Measurements from ENCODE around the gene CATSPER1.

The CATSPER1 gene

DNA sequence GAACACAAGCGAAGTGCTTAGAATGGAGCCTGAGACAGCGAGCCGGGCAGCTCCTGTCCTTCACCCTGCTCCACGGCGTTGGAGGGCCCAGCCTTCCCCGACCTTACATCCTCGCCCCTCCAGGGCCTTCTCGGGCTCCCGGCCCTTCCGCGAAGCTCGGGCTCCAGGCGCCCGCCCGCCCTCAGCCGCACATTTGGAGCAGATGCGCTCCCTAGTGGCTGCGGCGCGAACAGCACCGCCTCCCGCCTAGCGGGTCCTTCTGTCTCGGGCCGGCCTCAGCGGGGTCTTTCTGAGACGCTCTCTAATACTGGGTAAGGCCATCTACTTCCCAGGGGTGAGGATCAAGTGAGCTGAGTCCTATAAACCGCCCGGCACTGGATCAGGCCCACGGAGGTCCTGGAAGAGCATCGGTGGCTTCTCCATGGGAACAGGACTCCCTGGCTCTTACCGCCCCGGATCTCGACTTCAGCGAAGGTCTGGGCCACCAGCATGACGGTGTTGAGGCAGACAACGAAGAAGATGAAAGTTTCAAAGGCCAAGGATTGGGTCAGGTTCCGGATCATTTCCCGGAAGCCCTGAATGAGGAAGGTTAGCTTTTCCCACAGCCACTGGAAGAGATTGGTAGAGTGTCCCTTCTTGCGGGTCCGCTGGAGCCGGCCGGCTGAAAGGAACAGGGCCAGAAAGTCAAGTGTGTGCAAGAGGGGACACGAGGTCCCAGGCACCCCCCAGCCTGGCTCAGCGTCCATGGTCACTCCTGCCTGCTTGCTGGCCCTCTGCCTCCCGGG, 3.7 kb downstream of the CATSPER1 start:
- Mint-ChIP-seq H3K4me1 (ENCODE audit: low read depth) (peaks cover 31% of the 10 kb centered on the region), H3K9me3 (no peaks in the 10 kb centered on the region), H3K36me3 (ENCODE audit: low read depth) (peaks cover 3% of the 10 kb centered on the region), H3K27ac (peak overlapping the region; percentile 72), H3K27me3 (peaks cover 17% of the 10 kb centered on the region), H3K4me3 (peak overlapping the region; percentile 24)
- intact Hi-C loops (cut with micrococcal nuclease) = no loop called here

DNA sequence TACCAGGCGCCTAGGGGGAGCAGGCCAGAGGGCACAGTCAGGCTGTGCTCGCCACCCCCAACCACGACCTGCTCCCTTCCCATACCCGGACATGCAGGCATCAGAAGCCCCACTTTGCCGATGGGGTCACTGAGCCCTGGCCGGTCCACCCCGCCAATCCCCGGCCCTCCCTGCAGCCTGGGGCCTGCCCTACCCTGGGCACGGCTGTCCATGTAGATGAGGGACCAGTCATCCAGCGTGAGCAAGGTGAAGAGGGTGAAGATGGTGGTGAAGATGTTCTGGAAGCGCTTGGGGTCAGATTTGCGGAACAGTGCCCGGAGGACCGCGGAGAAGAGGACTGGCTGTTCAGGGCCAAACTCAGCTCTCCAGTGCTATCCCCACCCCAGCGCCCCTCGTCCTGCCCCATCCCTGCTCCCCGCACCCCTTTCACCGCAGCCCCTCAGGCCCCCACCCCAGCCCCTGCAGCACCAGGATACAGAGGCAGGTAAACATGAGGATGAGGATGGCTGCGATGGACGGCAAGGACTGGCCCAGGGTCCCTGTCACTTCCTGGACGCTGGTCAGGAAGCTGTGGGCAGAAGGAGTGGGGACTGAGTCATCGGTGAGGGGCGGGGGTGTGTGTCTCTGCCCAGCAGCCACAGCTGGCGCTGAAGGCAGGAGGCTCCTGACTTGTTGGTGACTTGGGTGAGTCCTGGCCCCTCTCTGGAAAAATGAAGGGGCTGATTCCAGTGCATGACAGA, 5.5 kb downstream of the CATSPER1 start:
- Mint-ChIP-seq H3K27ac (peak overlapping the region; percentile 72), H3K9me3 (no peaks in the 10 kb centered on the region), H3K4me1 (ENCODE audit: low read depth) (peaks cover 33% of the 10 kb centered on the region), H3K36me3 (ENCODE audit: low read depth) (peaks cover 17% of the 10 kb centered on the region), H3K4me3 (peak overlapping the region; percentile 67), H3K27me3 (peaks cover 15% of the 10 kb centered on the region)
- intact Hi-C loops (cut with micrococcal nuclease) = no loop called here

DNA sequence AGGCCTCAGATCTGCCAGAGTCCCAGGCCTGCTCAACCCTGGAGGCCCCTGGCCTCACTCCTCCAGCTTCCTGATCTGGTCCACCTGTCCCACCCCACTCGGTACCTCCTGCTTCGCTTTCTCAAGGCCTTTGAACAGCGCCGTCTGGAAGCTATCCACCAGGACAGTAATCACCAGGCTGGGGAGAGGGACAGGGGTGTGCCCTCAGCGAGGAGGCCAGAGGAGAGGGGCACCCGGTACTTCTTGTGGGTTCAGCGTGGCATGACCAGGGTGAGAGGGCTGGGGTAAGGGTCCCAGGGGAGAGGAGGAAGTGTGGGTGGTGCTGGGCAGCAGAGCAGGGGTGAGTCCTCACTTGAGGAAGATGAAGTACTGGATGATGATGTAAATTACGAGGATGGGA, 6.1 kb downstream of the CATSPER1 start:
- H3K36me3 Mint-ChIP-seq (ENCODE audit: low read depth) = peaks cover 17% of the 10 kb centered on the region
- H3K9me3 Mint-ChIP-seq = no peaks in the 10 kb centered on the region
- peak overlapping the region; percentile 67 for H3K4me3 Mint-ChIP-seq
- peaks cover 37% of the 10 kb centered on the region for H3K4me1 Mint-ChIP-seq (ENCODE audit: low read depth)
- peaks cover 15% of the 10 kb centered on the region for H3K27me3 Mint-ChIP-seq
- H3K27ac Mint-ChIP-seq = peak overlapping the region; percentile 72
- intact Hi-C loops (cut with micrococcal nuclease) = no loop called here

DNA sequence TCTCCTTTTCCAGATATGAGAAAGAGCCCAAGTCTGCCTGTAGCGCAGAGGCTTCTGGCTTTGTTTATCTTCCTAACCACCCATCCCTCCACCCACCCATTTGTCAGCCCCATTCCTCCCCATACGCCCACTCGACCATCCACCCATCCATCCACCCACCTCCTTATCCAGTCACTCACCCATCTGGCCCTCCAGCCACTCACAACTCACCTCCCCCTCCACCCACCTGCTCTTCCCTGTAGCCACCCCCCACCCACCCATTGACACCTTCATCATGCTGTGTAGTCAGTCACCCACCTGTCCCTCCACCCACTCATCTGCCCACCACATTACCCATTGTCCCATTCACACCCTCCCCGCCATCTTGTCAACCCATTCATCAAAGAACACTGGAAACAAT, 9.0 kb downstream of the CATSPER1 start:
- peaks cover 4% of the 10 kb centered on the region for H3K27me3 Mint-ChIP-seq
- no peak overlapping the region for H3K27ac Mint-ChIP-seq
- no peak overlapping the region for H3K4me3 Mint-ChIP-seq
- peaks cover 53% of the 10 kb centered on the region for H3K4me1 Mint-ChIP-seq (ENCODE audit: low read depth)
- no peaks in the 10 kb centered on the region for H3K9me3 Mint-ChIP-seq
- H3K36me3 Mint-ChIP-seq (ENCODE audit: low read depth) = peaks cover 17% of the 10 kb centered on the region
- intact Hi-C loops (cut with micrococcal nuclease) = no loop called here

DNA sequence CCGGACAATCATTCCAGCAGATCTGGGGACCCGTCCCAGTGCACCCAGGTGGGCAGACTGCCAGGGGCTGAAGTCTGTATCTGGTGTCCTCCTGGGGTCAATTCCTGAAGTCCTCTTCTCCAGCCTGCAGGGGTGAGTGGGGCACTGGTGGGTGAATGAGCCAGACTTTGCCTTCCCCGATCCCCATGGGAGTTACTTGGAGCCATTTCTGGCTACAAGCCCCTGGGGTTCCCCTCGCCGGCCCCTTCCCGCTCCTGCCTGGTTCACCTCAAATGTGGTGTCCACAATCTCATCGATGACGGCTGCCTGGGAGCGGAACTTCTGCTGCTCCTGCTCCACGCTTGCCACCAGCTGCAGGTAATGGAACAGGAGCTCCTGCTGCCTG, 9.5 kb downstream of the CATSPER1 start:
- intact Hi-C loops (cut with micrococcal nuclease) = no loop called here

DNA sequence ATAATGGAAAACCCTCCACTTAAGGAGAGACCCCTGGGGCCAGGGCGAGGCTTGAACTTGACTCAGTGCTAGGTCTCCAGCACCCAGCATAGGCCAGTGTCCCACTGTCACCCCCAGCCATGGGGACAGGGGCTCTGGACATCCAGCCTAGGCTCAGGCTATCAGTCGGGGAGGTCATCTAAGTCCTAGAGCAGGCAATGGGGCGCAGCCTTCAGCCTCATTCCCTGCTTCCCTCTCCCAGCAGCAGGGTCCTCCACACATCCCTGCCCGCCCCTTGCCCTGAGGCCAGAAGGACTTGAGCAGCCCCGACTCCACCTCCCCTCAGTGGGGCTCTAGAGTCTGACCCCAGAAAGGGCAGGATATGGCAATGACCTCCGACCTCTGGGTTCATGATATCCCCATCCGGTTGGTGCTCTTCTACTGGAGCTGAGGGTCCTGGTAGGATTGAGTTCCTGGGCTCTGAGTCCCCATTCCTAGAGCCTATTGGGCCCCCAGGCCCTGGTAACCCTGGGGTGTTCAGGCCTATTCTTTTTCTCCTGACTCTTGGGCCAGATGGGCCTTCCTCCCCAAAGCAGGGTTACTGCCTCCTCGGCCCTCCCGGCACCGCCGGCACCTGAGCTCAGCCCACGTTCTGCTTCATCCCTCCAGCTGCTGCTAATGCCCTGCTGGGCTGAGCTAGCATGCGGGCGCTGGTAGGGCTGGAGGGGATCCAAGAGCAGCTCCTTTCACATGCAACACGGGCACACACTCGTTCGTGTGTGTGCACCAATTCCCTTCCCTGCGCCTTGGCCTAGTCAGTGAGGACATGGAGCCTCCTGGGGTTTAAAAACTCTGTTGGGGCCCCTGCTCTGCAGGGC, 10.1 kb downstream of the CATSPER1 start:
- H3K9me3 Mint-ChIP-seq = no peaks in the 10 kb centered on the region
- intact Hi-C loops (cut with micrococcal nuclease) = no loop called here
- no peak overlapping the region for H3K27ac Mint-ChIP-seq
- peaks cover 17% of the 10 kb centered on the region for H3K36me3 Mint-ChIP-seq (ENCODE audit: low read depth)
- H3K4me3 Mint-ChIP-seq = no peak overlapping the region
- peaks cover 15% of the 10 kb centered on the region for H3K27me3 Mint-ChIP-seq
- H3K4me1 Mint-ChIP-seq (ENCODE audit: low read depth) = peaks cover 42% of the 10 kb centered on the region

More for the DNA sequence above, 9.5 kb downstream of the CATSPER1 start:
- Mint-ChIP-seq H3K4me1 (ENCODE audit: low read depth) (peaks cover 48% of the 10 kb centered on the region), H3K27ac (no peak overlapping the region), H3K4me3 (no peak overlapping the region), H3K9me3 (no peaks in the 10 kb centered on the region), H3K27me3 (peaks cover 9% of the 10 kb centered on the region), H3K36me3 (ENCODE audit: low read depth) (peaks cover 17% of the 10 kb centered on the region)

DNA sequence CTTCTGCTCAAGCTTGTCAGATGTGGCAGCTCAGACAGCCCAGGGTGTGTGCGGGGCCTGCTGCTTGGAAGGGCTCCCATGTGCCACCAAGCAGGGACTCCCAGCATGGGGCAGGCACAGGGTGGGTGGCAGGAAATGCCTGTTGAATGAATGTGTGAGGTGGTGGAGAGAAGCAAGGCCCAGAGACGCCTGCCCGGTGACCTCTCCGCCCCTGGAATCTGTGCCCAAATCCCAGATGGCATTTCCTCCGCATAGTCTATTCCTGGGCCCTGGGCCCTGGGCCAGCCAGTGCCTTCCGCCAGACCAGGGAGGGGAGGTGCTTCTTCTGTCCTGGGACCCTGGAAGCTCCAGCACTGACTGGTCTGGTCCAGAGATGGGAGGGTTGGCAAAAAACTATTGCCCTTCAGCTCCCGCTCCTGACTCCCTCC, 10.8 kb downstream of the CATSPER1 start:
- intact Hi-C loops (cut with micrococcal nuclease) = no loop called here
- Mint-ChIP-seq H3K36me3 (ENCODE audit: low read depth) (peaks cover 17% of the 10 kb centered on the region), H3K27ac (no peak overlapping the region), H3K4me3 (no peak overlapping the region), H3K9me3 (no peaks in the 10 kb centered on the region), H3K4me1 (ENCODE audit: low read depth) (peaks cover 35% of the 10 kb centered on the region), H3K27me3 (peaks cover 22% of the 10 kb centered on the region)

DNA sequence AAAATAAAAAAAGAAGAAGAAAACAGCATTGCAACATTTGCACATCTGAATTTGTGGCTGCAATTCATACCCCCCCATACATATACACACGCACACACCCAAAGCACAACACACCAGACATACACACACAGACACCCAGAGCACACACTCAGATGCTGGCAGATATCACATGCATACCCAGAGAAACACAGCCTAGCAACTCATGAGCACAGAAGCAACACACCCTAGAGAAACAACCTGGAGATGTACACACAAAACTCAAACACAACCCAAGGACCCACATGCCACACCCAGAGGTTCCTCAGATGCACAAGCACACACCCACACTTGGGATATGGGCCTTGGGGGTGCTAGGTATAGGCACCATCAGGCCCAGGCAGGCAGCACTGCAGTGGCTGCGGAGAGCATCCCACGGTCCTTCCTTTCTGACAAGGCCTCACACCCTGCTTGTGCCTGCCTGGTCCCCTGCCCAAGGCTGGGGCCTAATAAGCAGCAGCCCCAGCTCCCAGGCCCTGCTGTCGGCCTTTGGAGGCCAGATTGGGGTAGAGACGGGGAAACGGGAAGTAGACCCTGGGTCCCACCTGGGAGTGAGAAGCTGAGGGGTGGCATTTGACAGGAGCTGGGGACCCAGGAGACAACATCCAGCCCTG, 11.3 kb downstream of the CATSPER1 start:
- Mint-ChIP-seq H3K4me3 (no peak overlapping the region), H3K36me3 (ENCODE audit: low read depth) (peaks cover 17% of the 10 kb centered on the region), H3K9me3 (no peaks in the 10 kb centered on the region), H3K4me1 (ENCODE audit: low read depth) (peaks cover 30% of the 10 kb centered on the region), H3K27me3 (peaks cover 26% of the 10 kb centered on the region), H3K27ac (no peak overlapping the region)
- intact Hi-C loops (cut with micrococcal nuclease) = no loop called here

DNA sequence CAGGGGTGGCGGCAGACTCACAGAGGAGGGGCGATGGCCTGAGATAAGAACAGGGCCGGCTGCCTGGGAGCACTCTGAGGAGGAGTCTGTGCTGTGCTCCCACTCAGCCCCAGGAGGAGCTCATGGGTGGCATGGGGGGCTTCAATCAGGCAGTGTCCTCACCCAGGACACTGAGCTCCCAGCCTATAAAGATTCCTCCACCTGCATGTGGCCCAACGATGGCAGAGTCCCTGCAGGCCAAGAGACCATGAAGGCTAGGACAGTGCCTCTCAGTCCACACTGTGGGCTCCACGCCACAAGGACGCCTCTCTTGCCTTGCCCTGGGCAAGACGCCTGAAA, 12.5 kb downstream of the CATSPER1 start:
- Mint-ChIP-seq H3K4me1 (ENCODE audit: low read depth) (peaks cover 34% of the 10 kb centered on the region), H3K36me3 (ENCODE audit: low read depth) (peaks cover 17% of the 10 kb centered on the region), H3K27me3 (peaks cover 26% of the 10 kb centered on the region), H3K4me3 (no peak overlapping the region), H3K27ac (peak overlapping the region; percentile 65), H3K9me3 (no peaks in the 10 kb centered on the region)
- intact Hi-C loops (cut with micrococcal nuclease) = no loop called here

DNA sequence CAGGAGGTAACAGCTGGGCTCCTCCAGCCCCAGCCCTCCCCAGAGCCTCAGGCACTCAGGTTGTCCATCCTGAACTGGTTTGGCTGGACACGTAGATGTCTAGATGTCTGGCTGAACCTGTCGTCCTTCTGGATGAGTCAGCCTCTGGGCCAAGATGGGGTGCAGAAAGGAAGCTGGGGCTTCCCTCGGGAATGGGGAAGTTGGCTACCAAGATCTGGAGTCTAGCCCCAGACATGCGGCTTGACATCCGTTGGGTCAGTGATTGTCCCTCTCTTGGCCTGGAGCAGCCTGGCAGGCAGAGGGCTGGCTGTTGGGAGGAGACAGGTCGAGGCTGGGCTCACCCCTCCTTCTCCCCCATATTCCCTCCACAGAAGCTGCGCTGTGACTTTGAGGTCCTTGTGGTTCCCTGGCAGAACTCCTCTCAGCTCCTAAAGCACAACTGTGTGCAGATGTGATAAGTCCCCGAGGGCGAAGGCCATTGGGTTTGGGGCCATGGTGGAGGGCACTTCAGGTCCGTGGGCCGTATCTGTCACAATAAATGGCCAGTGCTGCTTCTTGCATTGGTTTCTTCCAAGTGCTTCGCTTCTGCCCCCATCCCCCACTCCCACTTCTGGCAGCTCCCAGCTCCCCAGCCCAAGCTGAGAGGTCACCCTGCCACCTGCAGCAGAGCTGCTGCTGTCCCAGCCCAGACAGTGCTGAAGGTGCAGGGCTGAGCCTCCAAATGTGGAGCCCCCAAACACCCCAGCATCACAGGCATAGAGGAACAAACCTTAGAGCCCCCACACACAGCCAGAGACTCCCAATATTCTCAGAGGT, 13.1 kb downstream of the CATSPER1 start:
- peaks cover 26% of the 10 kb centered on the region for H3K27me3 Mint-ChIP-seq
- no peaks in the 10 kb centered on the region for H3K9me3 Mint-ChIP-seq
- H3K4me3 Mint-ChIP-seq = peak overlapping the region; percentile 1
- intact Hi-C loops (cut with micrococcal nuclease) = no loop called here
- peaks cover 40% of the 10 kb centered on the region for H3K4me1 Mint-ChIP-seq (ENCODE audit: low read depth)
- H3K27ac Mint-ChIP-seq = peak overlapping the region; percentile 65
- peaks cover 17% of the 10 kb centered on the region for H3K36me3 Mint-ChIP-seq (ENCODE audit: low read depth)

DNA sequence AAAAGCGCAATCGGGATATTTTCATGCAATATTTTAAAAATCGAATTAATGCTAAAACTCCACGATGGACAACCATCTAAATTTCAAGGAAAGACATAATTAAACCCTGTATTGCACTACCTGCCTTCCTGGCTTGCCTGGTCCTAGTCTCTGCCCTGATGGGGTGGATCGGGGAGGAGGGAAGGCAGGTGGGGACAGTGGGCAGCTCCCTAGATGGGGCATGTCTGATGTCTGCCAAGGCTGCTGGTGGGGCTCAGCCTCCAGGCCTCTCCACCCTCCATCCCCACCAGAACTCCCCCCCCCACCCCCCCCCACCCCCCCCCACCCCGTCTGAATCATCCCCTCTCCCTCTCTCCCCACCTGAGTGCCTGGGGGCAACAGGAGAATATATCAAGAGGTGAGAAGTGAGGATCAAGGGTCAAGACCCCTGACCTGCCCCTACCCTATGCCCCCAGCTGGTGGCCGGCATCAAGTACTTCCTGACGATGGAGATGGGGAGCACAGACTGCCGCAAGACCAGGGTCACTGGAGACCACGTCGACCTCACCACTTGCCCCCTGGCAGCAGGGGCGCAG, 13.8 kb downstream of the CATSPER1 start:
- peaks cover 28% of the 10 kb centered on the region for H3K27me3 Mint-ChIP-seq
- H3K4me1 Mint-ChIP-seq (ENCODE audit: low read depth) = peaks cover 38% of the 10 kb centered on the region
- H3K4me3 Mint-ChIP-seq = peak overlapping the region; percentile 1
- H3K27ac Mint-ChIP-seq = peak overlapping the region; percentile 65
- intact Hi-C loops (cut with micrococcal nuclease) = no loop called here
- peaks cover 12% of the 10 kb centered on the region for H3K36me3 Mint-ChIP-seq (ENCODE audit: low read depth)
- no peaks in the 10 kb centered on the region for H3K9me3 Mint-ChIP-seq

DNA sequence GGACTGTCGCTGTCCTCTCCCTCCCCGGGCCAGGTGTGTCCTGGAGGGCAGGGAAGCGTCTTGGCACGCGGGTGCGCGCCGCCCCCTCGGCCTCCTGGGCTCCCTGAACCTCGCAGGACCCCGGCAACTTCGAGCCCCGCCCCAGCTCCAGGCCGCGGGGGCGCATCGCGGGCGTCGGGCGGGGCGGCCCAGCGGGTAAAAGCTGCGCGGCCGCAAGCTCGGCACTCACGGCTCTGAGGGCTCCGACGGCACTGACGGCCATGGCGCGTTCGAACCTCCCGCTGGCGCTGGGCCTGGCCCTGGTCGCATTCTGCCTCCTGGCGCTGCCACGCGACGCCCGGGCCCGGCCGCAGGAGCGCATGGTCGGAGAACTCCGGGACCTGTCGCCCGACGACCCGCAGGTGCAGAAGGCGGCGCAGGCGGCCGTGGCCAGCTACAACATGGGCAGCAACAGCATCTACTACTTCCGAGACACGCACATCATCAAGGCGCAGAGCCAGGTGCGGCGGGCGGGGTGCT, 14.4 kb downstream of the CATSPER1 start, which contains the start of gene CST6:
Gene CST6 (plus strand): TSS at position 224 of the 519 bp plus-strand sequence. CDS start 37 bp downstream, at position 261.
- H3K27me3 Mint-ChIP-seq = peaks cover 30% of the 10 kb centered on the region
- no peaks in the 10 kb centered on the region for H3K9me3 Mint-ChIP-seq
- H3K27ac Mint-ChIP-seq = peak within 1 kb of the TSS; percentile 65
- intact Hi-C loops (cut with micrococcal nuclease) = no loop called here
- H3K36me3 Mint-ChIP-seq (ENCODE audit: low read depth) = peaks cover 8% of the 10 kb centered on the region
- peak within 1 kb of the TSS; percentile 1 for H3K4me3 Mint-ChIP-seq
- H3K4me1 Mint-ChIP-seq (ENCODE audit: low read depth) = peaks cover 37% of the 10 kb centered on the region

Data from dendritic cell treated with granulocyte-macrophage colony-stimulating factor and Interleukin-4, amounts not matched to agents 40 ng/mL and 50 ng/mL, for 4 days (primary cell).